CD4-positive, alpha-beta T cell treated with Interleukin-4 for 4 hours (primary cell): ENCODE data around the gene RRH.
A peak's percentile ranks its signal among the peaks of the same experiment; 100 is the strongest.
"Not testable (repeated sequence)": the region's sequence is repeated elsewhere in the genome, so short reads cannot be mapped to it uniquely, and the experiment has no call there.

Source experiments
- DNase-seq: peaks from one replicate; pipeline ENCODE4 v3.0.0-alpha.2; 2020

The RRH gene

GRCh38 chr4:109827672-109828071, at the start of gene RRH:
RRH (plus strand) TSS chr4:109827972; CDS start chr4:109828028, 56 bp downstream.
- DNase-seq: no peak

GRCh38 chr4:109782092-109782491, 45.7 kb upstream of the RRH start:
- DNase-seq: not testable (repeated sequence)

- no peak for DNase-seq
Measured at GRCh38 chr4:109786846-109787245, 40.9 kb upstream of the RRH start.

- DNase-seq: no peak
Measured at GRCh38 chr4:109787807-109788206, 40.0 kb upstream of the RRH start.

GRCh38 chr4:109795059-109795458, 32.7 kb upstream of the RRH start:
- DNase-seq: no peak

- DNase-seq: no peak
Measured at GRCh38 chr4:109798866-109799265, 28.9 kb upstream of the RRH start.

GRCh38 chr4:109801099-109801789, 26.5 kb upstream of the RRH start:
- no peak for DNase-seq

- no peak for DNase-seq
Measured at GRCh38 chr4:109801895-109802319, 25.9 kb upstream of the RRH start, which contains the start of gene CFI. CFI (minus strand) TSS chr4:109801999; CDS start chr4:109801971, 28 bp downstream.

GRCh38 chr4:109803924-109804571, 23.7 kb upstream of the RRH start:
- peak; percentile 30 for DNase-seq

GRCh38 chr4:109809655-109810054, 18.1 kb upstream of the RRH start:
- no peak for DNase-seq

GRCh38 chr4:109810552-109811387, 17.0 kb upstream of the RRH start:
- DNase-seq: no peak

- no peak for DNase-seq
Measured at GRCh38 chr4:109811707-109812106, 16.1 kb upstream of the RRH start.

- DNase-seq: peak; percentile 88
Measured at GRCh38 chr4:109815151-109816081, 12.4 kb upstream of the RRH start, which contains the start of gene GAR1. GAR1 (plus strand) TSS chr4:109815762; CDS start chr4:109816165, 403 bp downstream.

- peak; percentile 38 for DNase-seq
Measured at GRCh38 chr4:109816082-109816442, 11.7 kb upstream of the RRH start.

GRCh38 chr4:109816894-109817293, 10.9 kb upstream of the RRH start:
- DNase-seq: no peak

- DNase-seq: no peak
Measured at GRCh38 chr4:109818268-109818667, 9.5 kb upstream of the RRH start.

GRCh38 chr4:109820563-109820962, 7.2 kb upstream of the RRH start:
- DNase-seq: no peak

GRCh38 chr4:109821185-109821584, 6.6 kb upstream of the RRH start:
- DNase-seq: no peak

GRCh38 chr4:109826719-109827118, 1.1 kb upstream of the RRH start:
- peak; percentile 29 for DNase-seq

GRCh38 chr4:109833756-109834155, 6.0 kb downstream of the RRH start:
- DNase-seq: no peak

GRCh38 chr4:109836985-109837384, 9.2 kb downstream of the RRH start:
- DNase-seq: no peak

GRCh38 chr4:109846395-109847098, 18.8 kb downstream of the RRH start:
- no peak for DNase-seq
